HepG2 (cell line): Measurements from ENCODE around the gene VN1R2. TPM values are rescaled to one million over a fixed set of nuclear protein-coding genes. Genes with fewer than 3 reads are reported as not detected.
"Not testable (repeated sequence)": the region's sequence is repeated elsewhere in the genome, so short reads cannot be mapped to it uniquely, and the experiment has no call there.

Experiments used
- ATAC-seq: fragments of 200-7000 bp; cut with Tn5 transposase; 3 replicates; pipeline ENCODE4 v1.9.1; 2020; ENCODE audit warnings: mild to moderate bottlenecking, moderate library complexity
- BruUV-seq: library from RNA; stranded (reverse); fragments of 400-500 nt; replicated peaks from 2 replicates; lab custom pipeline; 2021; lab: Mats Ljungman, UMichigan
- CTCF ChIA-PET: fragments of 300-600 bp; formaldehyde crosslinking; extraction: SDS; loops from one replicate; lab custom pipeline; 2021; ENCODE audit warnings: low total read pairs, inconsistent platforms, low intra/inter-chr PET ratio; lab: Yijun Ruan, JAX
- POLR2A ChIA-PET: fragments of 350-600 bp; sonication (Branson Sonifier 250); formaldehyde crosslinking; loops from one replicate; lab custom pipeline; 2020; ENCODE audit warnings: antibody characterized with exemption, inconsistent platforms; lab: Yijun Ruan, JAX
- DNase-seq: peaks from one replicate; pipeline ENCODE4 v3.0.0-alpha.2; 2015; ENCODE audit warnings: low spot score
- FAIRE-seq: peaks from 3 replicates; lab custom pipeline; 2011; peaks lifted over from hg19 to GRCh38; lab: Jason Lieb, UNC
- H2AFZ ChIP-seq: one replicate; pipeline ENCODE4 v1.6.1; 2011; ENCODE audit warnings: low read length, inconsistent platforms
- H3K27ac ChIP-seq: fragments of 300-600 bp; 3 replicates; pipeline ENCODE4 v1.8.0; 2011; ENCODE audit warnings: mixed run types, mild to moderate bottlenecking, mixed read lengths, low read length, inconsistent platforms; ENCODE audit not compliant: insufficient read depth; ENCODE audit errors: extremely low read length
- H3K27me3 ChIP-seq, 2 experiments: fragments of 200-600 bp in 1 of 2; 2 replicates in 1 of 2; 3 replicates in 1 of 2; pipeline versions ENCODE4 v1.6.0 to v1.8.0; 2011; ENCODE audit warnings: low read length in 2 of 2, mild to moderate bottlenecking in 2 of 2, moderate library complexity in 2 of 2, inconsistent platforms in 1 of 2; ENCODE audit not compliant: insufficient read depth in 2 of 2, control insufficient read depth in 1 of 2
- H3K36me3 ChIP-seq, 2 experiments: fragments of 200-600 bp in 1 of 2; replicated peaks in 1 of 2; 2 replicates in 1 of 2; 3 replicates in 1 of 2; pipeline versions ENCODE4 v1.5.1 to v1.8.0; 2011; ENCODE audit warnings: low read length in 2 of 2, inconsistent platforms in 1 of 2; ENCODE audit not compliant: insufficient read depth in 2 of 2, control insufficient read depth in 1 of 2
- H3K4me1 ChIP-seq: 2 replicates; pipeline ENCODE4 v1.5.1; 2012; ENCODE audit warnings: low read length, inconsistent platforms; ENCODE audit not compliant: insufficient read depth
- H3K4me2 ChIP-seq: 2 replicates; pipeline ENCODE4 v1.6.0; 2011; ENCODE audit warnings: low read depth, low read length, inconsistent platforms
- H3K4me3 ChIP-seq, 3 experiments: fragments of 200-600 bp in 1 of 3; sonication (generic), shearing (Covaris generic) in 1 of 3; replicated peaks in 1 of 3; 2 replicates each; pipeline ENCODE4 v1.5.1; 2011 to 2016; ENCODE audit warnings: low read length in 3 of 3, inconsistent platforms in 2 of 3, low read depth in 2 of 3, mild to moderate bottlenecking in 2 of 3, control low read depth in 1 of 3, mixed read lengths in 1 of 3; ENCODE audit not compliant: insufficient read depth in 1 of 3
- H3K79me2 ChIP-seq: one replicate; pipeline ENCODE4 v1.6.1; 2011; ENCODE audit warnings: low read length, inconsistent platforms; ENCODE audit not compliant: insufficient read depth
- H3K9ac ChIP-seq: 2 replicates; pipeline ENCODE4 v1.6.0; 2011; ENCODE audit warnings: mild to moderate bottlenecking, low read depth, low read length, inconsistent platforms; ENCODE audit not compliant: insufficient read depth
- H3K9me3 ChIP-seq: 2 replicates; pipeline ENCODE4 v1.5.1; 2012; ENCODE audit warnings: mild to moderate bottlenecking, low read length
- H4K20me1 ChIP-seq: 2 replicates; pipeline ENCODE4 v1.6.0; 2011; ENCODE audit warnings: inconsistent platforms, mild to moderate bottlenecking, low read length, moderate library complexity; ENCODE audit not compliant: insufficient read depth
- ISL2 ChIP-seq: sonication (generic); formaldehyde crosslinking; IDR thresholded peaks from 2 replicates; pipeline ENCODE4 v1.5.0; 2020; ENCODE audit warnings: missing genetic modification reagents
- SRF ChIP-seq: IDR thresholded peaks from 2 replicates; pipeline ENCODE4 v1.6.1; 2011; ENCODE audit warnings: mild to moderate bottlenecking, low read depth, low read length, moderate library complexity
- WGBS: methylation state at CpG from one replicate; pipeline ENCODE4 v1.1.6; 2017; ENCODE audit warnings: low lambda C conversion rate; 5-methylcytosine and 5-hydroxymethylcytosine counted together
- in situ Hi-C: cut with HindIII; loops from 2 replicates; pipeline ENCODE4 v1.10.0; 2017; ENCODE audit warnings: low pct_unique_long_range_greater_than_20kb; ENCODE audit not compliant: extremely low pct_ligation_motif_present
- intact Hi-C: fragments of 100-400 bp; cut with micrococcal nuclease; formaldehyde crosslinking; loops from one replicate; pipeline ENCODE4 v1.10.0; 2022; ENCODE audit not compliant: unreplicated experiment
- polyA plus RNA-seq, 8 experiments: library from polyadenylated mRNA; depleted of rRNA in 3 of 8; stranded (reverse) in 7 of 8; unstranded in 1 of 8; fragments of >200 nt; fragmentation: Illumina TruSeq in 4 of 8; extraction: Trizol in 4 of 8; gene quantifications; 2 replicates each; pipeline versions ENCODE4 v1.2.1 to v1.2.3, GENCODE V29; 2011 to 2016; ENCODE audit warnings: low read depth in 4 of 8, missing spikeins in 1 of 8, mixed read lengths in 1 of 8; ENCODE audit not compliant: insufficient read depth in 1 of 8
- total RNA-seq, 5 experiments: library from RNA; depleted of rRNA; stranded (reverse); fragments of >200 nt; fragmentation: Illumina TruSeq; extraction: Trizol; gene quantifications; 2 replicates each; pipeline ENCODE4 v1.2.3, GENCODE V29; 2016; ENCODE audit warnings: low read depth in 1 of 5

Gene VN1R2
- total and polyA plus RNA-seq, 2 of the 13 experiments (the other 11 are each of a cell fraction or from before 2014, with no cell fraction given) = not detected

GRCh38 chr19:53212703-53213320, 45.3 kb upstream of the VN1R2 start:
- FAIRE-seq (no peak), DNase-seq (no peak), ATAC-seq (no peak)
- in situ Hi-C loops = no loop called here
- H3K9me3 ChIP-seq = peaks cover 88% of the 10 kb centered on the region
- ChIA-PET POLR2A (no interaction called here), CTCF (no interaction called here)
- no peaks in the 10 kb centered on the region for H3K4me1 ChIP-seq
- H3K27me3 ChIP-seq = no peaks in the 10 kb centered on the region
- H3K79me2 ChIP-seq = no peaks in the 10 kb centered on the region
- no peak overlapping the region for H3K27ac ChIP-seq
- no peak for TF ChIP-seq SRF
- no peak for TF ChIP-seq ISL2
- H2AFZ ChIP-seq = no peak overlapping the region
- H3K36me3 ChIP-seq = no peaks in the 10 kb centered on the region
- H3K4me3 ChIP-seq = no peak overlapping the region
- no peaks in the 10 kb centered on the region for H4K20me1 ChIP-seq
- H3K9ac ChIP-seq = no peak overlapping the region
- BruUV-seq = no TSS peak
- 42% methylated on average over 2 of the region's 2 CpGs for WGBS
- intact Hi-C loops = no loop called here
- no peak overlapping the region for H3K4me2 ChIP-seq

GRCh38 chr19:53222716-53223115, 35.4 kb upstream of the VN1R2 start:
- H3K36me3 ChIP-seq, H4K20me1 ChIP-seq, H3K9ac ChIP-seq, BruUV-seq, H3K4me2 ChIP-seq, H3K27ac ChIP-seq, H3K27me3 ChIP-seq, DNase-seq, in situ Hi-C loops, FAIRE-seq, H3K4me1 ChIP-seq, intact Hi-C loops, H3K79me2 ChIP-seq, ATAC-seq, POLR2A ChIA-PET, CTCF ChIA-PET, H2AFZ ChIP-seq, H3K4me3 ChIP-seq: not testable (repeated sequence)
- WGBS = no CpG with 5 or more reads among the region's 28 CpGs
- H3K9me3 ChIP-seq = peaks cover 73% of the 10 kb centered on the region
